Epithelial cell of prostate (primary cell): ENCODE measurements around the gene LGALS9.
"Not testable (repeated sequence)": the region's sequence is repeated elsewhere in the genome, so short reads cannot be mapped to it uniquely, and the experiment has no call there.

Source experiments
- DNase-seq: peaks from one replicate; pipeline ENCODE4 v3.0.0-alpha.2; 2011; ENCODE audit warnings: low read depth, low spot score
- H3K27ac ChIP-seq: fragments of 450-650 bp; 2 replicates; pipeline ENCODE4 v1.5.1; 2017; ENCODE audit warnings: mild to moderate bottlenecking

Gene LGALS9

GRCh38 chr17:27670791-27671590, 40.0 kb downstream of the LGALS9 start:
- no peak for DNase-seq
- H3K27ac ChIP-seq: no peak overlapping the region

GRCh38 chr17:27671591-27671910, 40.6 kb downstream of the LGALS9 start:
- DNase-seq: no peak
- H3K27ac ChIP-seq: no peak overlapping the region

- H3K27ac ChIP-seq, DNase-seq: not testable (repeated sequence)
Measured at GRCh38 chr17:27671977-27672480, 41.0 kb downstream of the LGALS9 start.

- DNase-seq: no peak
- no peak overlapping the region for H3K27ac ChIP-seq
Measured at GRCh38 chr17:27674335-27674734, 43.3 kb downstream of the LGALS9 start.

- no peak for DNase-seq
- no peak overlapping the region for H3K27ac ChIP-seq
Measured at GRCh38 chr17:27677191-27677590, 46.2 kb downstream of the LGALS9 start.

GRCh38 chr17:27686322-27686721, 55.3 kb downstream of the LGALS9 start:
- DNase-seq, H3K27ac ChIP-seq: not testable (repeated sequence)

GRCh38 chr17:27690882-27691281, 59.9 kb downstream of the LGALS9 start:
- DNase-seq: no peak

GRCh38 chr17:27695254-27695814, 64.3 kb downstream of the LGALS9 start:
- H3K27ac ChIP-seq, DNase-seq: not testable (repeated sequence)

More at GRCh38 chr17:27690882-27691281, 59.9 kb downstream of the LGALS9 start:
- H3K27ac ChIP-seq: no peak overlapping the region
